Adipocyte (in vitro differentiated cells): ENCODE data around the gene TEX261.

ENCODE experiments used
- DNase-seq: peaks from one replicate; pipeline ENCODE4 v3.0.0-alpha.2; 2015; ENCODE audit warnings: low read depth
- H3K27me3 ChIP-seq: replicated peaks from 2 replicates; pipeline ENCODE4 v1.7.0; 2013; ENCODE audit warnings: mild to moderate bottlenecking, low read length, moderate library complexity; ENCODE audit not compliant: control insufficient read depth, insufficient read depth
- H3K36me3 ChIP-seq: 2 replicates; pipeline ENCODE4 v1.7.0; 2013; ENCODE audit warnings: low read length, mild to moderate bottlenecking, moderate library complexity; ENCODE audit not compliant: control insufficient read depth, insufficient read depth, severe bottlenecking
- H3K4me1 ChIP-seq: 2 replicates; pipeline ENCODE4 v1.7.0; 2013; ENCODE audit warnings: mild to moderate bottlenecking, low read length, moderate library complexity; ENCODE audit not compliant: control insufficient read depth, insufficient read depth
- H3K4me3 ChIP-seq: 2 replicates; pipeline ENCODE4 v1.7.0; 2013; ENCODE audit warnings: mild to moderate bottlenecking, low read length, moderate library complexity
- H3K9ac ChIP-seq: 2 replicates; pipeline ENCODE4 v1.7.0; 2013; ENCODE audit warnings: mild to moderate bottlenecking, low read length, moderate library complexity
- H3K9me3 ChIP-seq: 2 replicates; pipeline ENCODE4 v1.7.0; 2013; ENCODE audit warnings: mild to moderate bottlenecking, low read length, moderate library complexity; ENCODE audit not compliant: control insufficient read depth

TEX261 gene

GRCh38 chr2:70978341-70979179 lies 16.1 kb downstream of the TEX261 start, which contains the start of gene ANKRD53:
ANKRD53 (plus strand) TSS chr2:70978630; CDS start chr2:70978646, 16 bp downstream.
- H3K4me3 ChIP-seq, result peak within 1 kb of the TSS; percentile 85
- peak; percentile 44 for DNase-seq
- H3K4me1 ChIP-seq, result peaks cover 17% of the 10 kb centered on the region
- H3K27me3 ChIP-seq, result no peaks in the 10 kb centered on the region
- H3K36me3 ChIP-seq, result no peaks in the 10 kb centered on the region
- peak within 1 kb of the TSS; percentile 89 for H3K9ac ChIP-seq
- no peaks in the 10 kb centered on the region for H3K9me3 ChIP-seq

- Histone ChIP-seq H3K9ac (peak overlapping the region; percentile 89), H3K9me3 (no peaks in the 10 kb centered on the region), H3K27me3 (no peaks in the 10 kb centered on the region), H3K4me3 (peak overlapping the region; percentile 85), H3K36me3 (no peaks in the 10 kb centered on the region), H3K4me1 (peaks cover 17% of the 10 kb centered on the region)
- DNase-seq, result peak; percentile 66
Measured at GRCh38 chr2:70977605-70978205, 17.0 kb downstream of the TEX261 start.

GRCh38 chr2:70975237-70975636 lies 19.4 kb downstream of the TEX261 start:
- Histone ChIP-seq H3K27me3 (no peaks in the 10 kb centered on the region), H3K9ac (no peak overlapping the region), H3K4me3 (no peak overlapping the region), H3K36me3 (no peaks in the 10 kb centered on the region), H3K4me1 (peaks cover 17% of the 10 kb centered on the region), H3K9me3 (no peaks in the 10 kb centered on the region)
- no peak for DNase-seq

- H3K9ac ChIP-seq, result no peak overlapping the region
- H3K27me3 ChIP-seq, result no peaks in the 10 kb centered on the region
- H3K4me1 ChIP-seq, result peaks cover 17% of the 10 kb centered on the region
- H3K4me3 ChIP-seq, result no peak overlapping the region
- H3K9me3 ChIP-seq, result no peaks in the 10 kb centered on the region
- no peak for DNase-seq
- no peaks in the 10 kb centered on the region for H3K36me3 ChIP-seq
Measured at GRCh38 chr2:70974592-70974991, 20.1 kb downstream of the TEX261 start.

- no peak for DNase-seq
- Histone ChIP-seq H3K27me3 (peaks cover 22% of the 10 kb centered on the region), H3K9me3 (no peaks in the 10 kb centered on the region), H3K9ac (no peak overlapping the region), H3K36me3 (no peaks in the 10 kb centered on the region), H3K4me1 (no peaks in the 10 kb centered on the region), H3K4me3 (no peak overlapping the region)
Measured at GRCh38 chr2:70967189-70967588, 27.5 kb downstream of the TEX261 start.

GRCh38 chr2:70966681-70967080 lies 28.0 kb downstream of the TEX261 start:
- Histone ChIP-seq H3K4me1 (no peaks in the 10 kb centered on the region), H3K4me3 (no peak overlapping the region), H3K9ac (no peak overlapping the region), H3K9me3 (no peaks in the 10 kb centered on the region), H3K36me3 (no peaks in the 10 kb centered on the region), H3K27me3 (peaks cover 22% of the 10 kb centered on the region)
- no peak for DNase-seq

GRCh38 chr2:70965506-70965905 lies 29.2 kb downstream of the TEX261 start:
- H3K4me1 ChIP-seq, result peaks cover 6% of the 10 kb centered on the region
- H3K36me3 ChIP-seq, result no peaks in the 10 kb centered on the region
- H3K9ac ChIP-seq, result peak overlapping the region; percentile 44
- no peak for DNase-seq
- no peaks in the 10 kb centered on the region for H3K9me3 ChIP-seq
- H3K27me3 ChIP-seq, result peaks cover 22% of the 10 kb centered on the region
- H3K4me3 ChIP-seq, result peak overlapping the region; percentile 76

GRCh38 chr2:70964596-70965386 lies 29.9 kb downstream of the TEX261 start:
- Histone ChIP-seq H3K4me3 (peak overlapping the region; percentile 76), H3K9ac (peak overlapping the region; percentile 44), H3K4me1 (peaks cover 9% of the 10 kb centered on the region), H3K9me3 (no peaks in the 10 kb centered on the region), H3K27me3 (peaks cover 22% of the 10 kb centered on the region), H3K36me3 (no peaks in the 10 kb centered on the region)
- peak; percentile 91 for DNase-seq

GRCh38 chr2:70964133-70964532 lies 30.5 kb downstream of the TEX261 start:
- peaks cover 26% of the 10 kb centered on the region for H3K27me3 ChIP-seq
- H3K9ac ChIP-seq, result no peak overlapping the region

GRCh38 chr2:70962885-70963878 lies 31.5 kb downstream of the TEX261 start:
- Histone ChIP-seq H3K27me3 (peaks cover 27% of the 10 kb centered on the region), H3K36me3 (no peaks in the 10 kb centered on the region), H3K4me3 (no peak overlapping the region), H3K4me1 (peaks cover 9% of the 10 kb centered on the region), H3K9ac (no peak overlapping the region), H3K9me3 (no peaks in the 10 kb centered on the region)
- DNase-seq, result no peak

More at GRCh38 chr2:70964133-70964532, 30.5 kb downstream of the TEX261 start:
- Histone ChIP-seq H3K9me3 (no peaks in the 10 kb centered on the region), H3K4me3 (no peak overlapping the region), H3K36me3 (no peaks in the 10 kb centered on the region), H3K4me1 (peaks cover 9% of the 10 kb centered on the region)
- DNase-seq, result no peak
